Keratinocyte (primary cell): ENCODE data around the gene PRKAG2. TPM values are rescaled to one million over a fixed set of nuclear protein-coding genes. Genes with fewer than 3 reads are reported as not detected.

Experiments
- DNase-seq: peaks from one replicate; pipeline ENCODE4 v3.0.0-alpha.2; 2011; ENCODE audit warnings: low read depth, missing footprints, low spot score
- FAIRE-seq: peaks from 2 replicates; lab custom pipeline; 2011; peaks lifted over from hg19 to GRCh38; lab: Jason Lieb, UNC
- H2AFZ ChIP-seq: 2 replicates; pipeline ENCODE4 v1.6.0; 2012; ENCODE audit warnings: low read length, control low read depth, inconsistent platforms; ENCODE audit not compliant: control insufficient read depth
- H3K27ac ChIP-seq: 2 replicates; pipeline ENCODE4 v1.5.1; 2011; ENCODE audit warnings: low read length; ENCODE audit not compliant: control insufficient read depth, insufficient read depth
- H3K27me3 ChIP-seq: 3 replicates; pipeline ENCODE4 v1.6.0; 2011; ENCODE audit warnings: low read length; ENCODE audit not compliant: control insufficient read depth, insufficient read depth; ENCODE audit errors: extremely low read depth
- H3K36me3 ChIP-seq, 2 experiments: 2 replicates in 1 of 2; 3 replicates in 1 of 2; pipeline ENCODE4 v1.5.1; 2011; ENCODE audit warnings: low read length in 2 of 2, mild to moderate bottlenecking in 1 of 2; ENCODE audit not compliant: control insufficient read depth in 2 of 2, insufficient read depth in 2 of 2; ENCODE audit errors: extremely low read depth in 1 of 2
- H3K4me1 ChIP-seq: 3 replicates; pipeline ENCODE4 v1.5.1; 2011; ENCODE audit warnings: low read length; ENCODE audit not compliant: control insufficient read depth, insufficient read depth; ENCODE audit errors: extremely low read depth
- H3K4me2 ChIP-seq: 3 replicates; pipeline ENCODE4 v1.6.0; 2011; ENCODE audit warnings: low read depth, low read length; ENCODE audit not compliant: control insufficient read depth, insufficient read depth; ENCODE audit errors: extremely low read depth
- H3K4me3 ChIP-seq, 3 experiments: fragments of 200-600 bp in 1 of 3; sonication (generic) in 1 of 3; 2 replicates in 2 of 3; 3 replicates in 1 of 3; pipeline ENCODE4 v1.5.1; 2011 to 2016; ENCODE audit warnings: low read length in 3 of 3, mild to moderate bottlenecking in 3 of 3, control low read depth in 2 of 3, inconsistent platforms in 1 of 3, low read depth in 1 of 3, mixed read lengths in 1 of 3, mixed run types in 1 of 3, moderate library complexity in 1 of 3; ENCODE audit not compliant: control insufficient read depth in 2 of 3, insufficient read depth in 2 of 3; ENCODE audit errors: extremely low read depth in 1 of 3
- H3K79me2 ChIP-seq: 2 replicates; pipeline ENCODE4 v1.6.0; 2012; ENCODE audit warnings: low read length; ENCODE audit not compliant: control insufficient read depth, insufficient read depth
- H3K9ac ChIP-seq: 3 replicates; pipeline ENCODE4 v1.6.0; 2011; ENCODE audit warnings: low read length; ENCODE audit not compliant: control insufficient read depth, insufficient read depth; ENCODE audit errors: extremely low read depth
- H3K9me1 ChIP-seq: 3 replicates; pipeline ENCODE4 v1.6.0; 2011; ENCODE audit warnings: low read length; ENCODE audit not compliant: control insufficient read depth, insufficient read depth; ENCODE audit errors: extremely low read depth
- H3K9me3 ChIP-seq: 2 replicates; pipeline ENCODE4 v1.5.1; 2012; ENCODE audit warnings: low read depth, low read length; ENCODE audit not compliant: control insufficient read depth
- H4K20me1 ChIP-seq: 3 replicates; pipeline ENCODE4 v1.6.0; 2011; ENCODE audit warnings: low read length; ENCODE audit not compliant: control insufficient read depth, insufficient read depth; ENCODE audit errors: extremely low read depth
- CTCF ChIP-seq, 3 experiments: IDR thresholded peaks in 1 of 3; conservative IDR thresholded peaks in 1 of 3; optimal IDR thresholded peaks in 1 of 3; 2 replicates in 2 of 3; 3 replicates in 1 of 3; pipeline versions ENCODE3 to v1.5.1; 2011; ENCODE audit warnings: low read length in 3 of 3, mild to moderate bottlenecking in 3 of 3, moderate library complexity in 2 of 3, control low read depth in 1 of 3, inconsistent platforms in 1 of 3; ENCODE audit not compliant: insufficient read depth in 2 of 3; ENCODE audit errors: extremely low read depth in 1 of 3
- EZH2 ChIP-seq: IDR thresholded peaks from one replicate; pipeline ENCODE4 v1.6.1; 2012; ENCODE audit warnings: inconsistent platforms, mild to moderate bottlenecking, low read length, moderate library complexity
- dilution Hi-C: fragments of 300-500 bp; cut with MboI; formaldehyde crosslinking; loops from one replicate; pipeline ENCODE4 v1.7.0; 2020; ENCODE audit warnings: low sequenced_read_pairs; ENCODE audit not compliant: extremely low pct_ligation_motif_present
- polyA plus RNA-seq, 5 experiments: library from polyadenylated mRNA; depleted of rRNA in 3 of 5; stranded (reverse) in 3 of 5; stranded (forward) in 1 of 5; unstranded in 1 of 5; fragments of >200 nt; gene quantifications; 1 replicate in 1 of 5; 2 replicates in 3 of 5; 3 replicates in 1 of 5; pipeline versions ENCODE4 v1.2.1 to v1.2.3, GENCODE V29; 2011 to 2012; ENCODE audit warnings: missing spikeins in 2 of 5, low read depth in 1 of 5, low replicate concordance in 1 of 5

The PRKAG2 gene
- polyA plus RNA-seq, 1 donor (not counting 4 experiments of a cell fraction or from before 2014, with no cell fraction given), result 39.5 TPM

- H3K4me3 ChIP-seq, result no peak overlapping the region
- H3K4me1 ChIP-seq, result no peaks in the 10 kb centered on the region
- H3K36me3 ChIP-seq, result no peaks in the 10 kb centered on the region
- H3K9me1 ChIP-seq, result no peaks in the 10 kb centered on the region
- no peaks in the 10 kb centered on the region for H4K20me1 ChIP-seq
- no peak overlapping the region for H3K9ac ChIP-seq
- no peaks in the 10 kb centered on the region for H3K79me2 ChIP-seq
- FAIRE-seq (no peak), DNase-seq (no peak)
- no peak overlapping the region for H2AFZ ChIP-seq
- no peaks in the 10 kb centered on the region for H3K9me3 ChIP-seq
- H3K27me3 ChIP-seq, result peaks cover 7% of the 10 kb centered on the region
- dilution Hi-C loops, result no loop called here
- TF ChIP-seq EZH2, result no peak
- TF ChIP-seq CTCF (optimal IDR thresholded peaks at IDR 0.05 in 1 of 3, IDR thresholded peaks at IDR 0.05 in 1 of 3, conservative IDR thresholded peaks at IDR 0.05 in 1 of 3; ENCODE audit: extremely low read depth in 1 of 3, insufficient read depth in 2 of 3, low read length in 3 of 3), result no peak
- no peak overlapping the region for H3K4me2 ChIP-seq
- no peak overlapping the region for H3K27ac ChIP-seq
These were observed 90.0 kb downstream of the PRKAG2 start for GRCh38 chr7:151786936-151787335.

- H2AFZ ChIP-seq, result no peak overlapping the region
- H3K27ac ChIP-seq, result no peak overlapping the region
- no peak overlapping the region for H3K4me2 ChIP-seq
- H4K20me1 ChIP-seq, result no peaks in the 10 kb centered on the region
- no peak for DNase-seq
- no peak for TF ChIP-seq CTCF (optimal IDR thresholded peaks at IDR 0.05 in 1 of 3, IDR thresholded peaks at IDR 0.05 in 1 of 3, conservative IDR thresholded peaks at IDR 0.05 in 1 of 3; ENCODE audit: extremely low read depth in 1 of 3, insufficient read depth in 2 of 3, low read length in 3 of 3)
- no peaks in the 10 kb centered on the region for H3K9me3 ChIP-seq
- H3K79me2 ChIP-seq, result no peaks in the 10 kb centered on the region
- no peak for FAIRE-seq
- H3K4me3 ChIP-seq, result no peak overlapping the region
- no peak overlapping the region for H3K9ac ChIP-seq
- no peaks in the 10 kb centered on the region for H3K9me1 ChIP-seq
- H3K36me3 ChIP-seq, result no peaks in the 10 kb centered on the region
- H3K27me3 ChIP-seq, result peaks cover 7% of the 10 kb centered on the region
- dilution Hi-C loops, result no loop called here
- no peaks in the 10 kb centered on the region for H3K4me1 ChIP-seq
These were observed 90.7 kb downstream of the PRKAG2 start for GRCh38 chr7:151786241-151786640.
